ENCODE measurements around the gene COL21A1.

Gene COL21A1

GRCh38 chr6:56073315-56073714 is 174.1 kb downstream of the COL21A1 start:
- H3K36me3 ChIP-seq (ENCODE audit: insufficient read depth, low read length), result no peaks in the 10 kb centered on the region
- peaks cover 10% of the 10 kb centered on the region; the same call in 1 of the 2 replicates for H3K9me3 ChIP-seq (ENCODE audit: insufficient read depth, low read depth, low read length)
- WGBS, result 100% methylated on average over 1 of the region's 1 CpG
- no peaks in the 10 kb centered on the region for H3K4me1 ChIP-seq (ENCODE audit: insufficient read depth, low read length)
- H3K9ac ChIP-seq (ENCODE audit: low read depth, low read length), result no peak overlapping the region
- H3K27me3 ChIP-seq (ENCODE audit: insufficient read depth, low read length), result no peaks in the 10 kb centered on the region
- no peak overlapping the region for H3K4me3 ChIP-seq (ENCODE audit: low read length)
- H3K27ac ChIP-seq (ENCODE audit: low read depth, low read length), result no peak overlapping the region

- no peaks in the 10 kb centered on the region for H3K27me3 ChIP-seq (ENCODE audit: insufficient read depth, low read length)
- WGBS, result 91% methylated on average over 1 of the region's 1 CpG
Observed at GRCh38 chr6:56072856-56073255, 174.5 kb downstream of the COL21A1 start.

GRCh38 chr6:56065408-56065807 is 182.0 kb downstream of the COL21A1 start:
- no peaks in the 10 kb centered on the region for H3K36me3 ChIP-seq (ENCODE audit: insufficient read depth, low read length)
- no peaks in the 10 kb centered on the region for H3K4me1 ChIP-seq (ENCODE audit: insufficient read depth, low read length)
- no peak overlapping the region for H3K27ac ChIP-seq (ENCODE audit: low read depth, low read length)
- no peaks in the 10 kb centered on the region for H3K9me3 ChIP-seq (ENCODE audit: insufficient read depth, low read depth, low read length)
- no peak overlapping the region for H3K4me3 ChIP-seq (ENCODE audit: low read length)
- H3K9ac ChIP-seq (ENCODE audit: low read depth, low read length), result no peak overlapping the region
- no peaks in the 10 kb centered on the region for H3K27me3 ChIP-seq (ENCODE audit: insufficient read depth, low read length)

More at GRCh38 chr6:56072856-56073255, 174.5 kb downstream of the COL21A1 start:
- Histone ChIP-seq H3K9ac (ENCODE audit: low read depth, low read length) (no peak overlapping the region), H3K27ac (ENCODE audit: low read depth, low read length) (no peak overlapping the region), H3K36me3 (ENCODE audit: insufficient read depth, low read length) (no peaks in the 10 kb centered on the region), H3K9me3 (ENCODE audit: insufficient read depth, low read depth, low read length) (peaks cover 10% of the 10 kb centered on the region; the same call in 1 of the 2 replicates), H3K4me1 (ENCODE audit: insufficient read depth, low read length) (no peaks in the 10 kb centered on the region), H3K4me3 (ENCODE audit: low read length) (no peak overlapping the region)

- Histone ChIP-seq H3K27ac (ENCODE audit: low read depth, low read length) (no peak overlapping the region), H3K27me3 (ENCODE audit: insufficient read depth, low read length) (no peaks in the 10 kb centered on the region), H3K36me3 (ENCODE audit: insufficient read depth, low read length) (no peaks in the 10 kb centered on the region), H3K9ac (ENCODE audit: low read depth, low read length) (no peak overlapping the region), H3K4me1 (ENCODE audit: insufficient read depth, low read length) (no peaks in the 10 kb centered on the region), H3K9me3 (ENCODE audit: insufficient read depth, low read depth, low read length) (no peaks in the 10 kb centered on the region), H3K4me3 (ENCODE audit: low read length) (no peak overlapping the region)
- WGBS, result 88% methylated on average over 1 of the region's 1 CpG
Observed at GRCh38 chr6:56062836-56063235, 184.5 kb downstream of the COL21A1 start.

- H3K9ac ChIP-seq (ENCODE audit: low read depth, low read length), result no peak overlapping the region
- H3K4me3 ChIP-seq (ENCODE audit: low read length), result no peak overlapping the region
- no peaks in the 10 kb centered on the region for H3K4me1 ChIP-seq (ENCODE audit: insufficient read depth, low read length)
- H3K36me3 ChIP-seq (ENCODE audit: insufficient read depth, low read length), result no peaks in the 10 kb centered on the region
- no peaks in the 10 kb centered on the region for H3K27me3 ChIP-seq (ENCODE audit: insufficient read depth, low read length)
- H3K27ac ChIP-seq (ENCODE audit: low read depth, low read length), result no peak overlapping the region
- WGBS, result 88% methylated on average over 2 of the region's 2 CpGs
- no peaks in the 10 kb centered on the region for H3K9me3 ChIP-seq (ENCODE audit: insufficient read depth, low read depth, low read length)
Observed at GRCh38 chr6:56058636-56059035, 188.7 kb downstream of the COL21A1 start.

GRCh38 chr6:56055081-56055704 is 192.2 kb downstream of the COL21A1 start:
- Histone ChIP-seq H3K36me3 (ENCODE audit: insufficient read depth, low read length) (no peaks in the 10 kb centered on the region), H3K9me3 (ENCODE audit: insufficient read depth, low read depth, low read length) (no peaks in the 10 kb centered on the region), H3K27me3 (ENCODE audit: insufficient read depth, low read length) (no peaks in the 10 kb centered on the region), H3K9ac (ENCODE audit: low read depth, low read length) (no peak overlapping the region), H3K4me3 (ENCODE audit: low read length) (no peak overlapping the region), H3K4me1 (ENCODE audit: insufficient read depth, low read length) (no peaks in the 10 kb centered on the region), H3K27ac (ENCODE audit: low read depth, low read length) (no peak overlapping the region)
- 98% methylated on average over 7 of the region's 7 CpGs for WGBS

GRCh38 chr6:56051202-56051598 is 196.2 kb downstream of the COL21A1 start:
- H3K27ac ChIP-seq (ENCODE audit: low read depth, low read length), result no peak overlapping the region

GRCh38 chr6:56050530-56051201 is 196.7 kb downstream of the COL21A1 start:
- Histone ChIP-seq H3K27me3 (ENCODE audit: insufficient read depth, low read length) (no peaks in the 10 kb centered on the region), H3K27ac (ENCODE audit: low read depth, low read length) (no peak overlapping the region), H3K4me3 (ENCODE audit: low read length) (no peak overlapping the region), H3K4me1 (ENCODE audit: insufficient read depth, low read length) (no peaks in the 10 kb centered on the region), H3K9ac (ENCODE audit: low read depth, low read length) (no peak overlapping the region), H3K36me3 (ENCODE audit: insufficient read depth, low read length) (no peaks in the 10 kb centered on the region), H3K9me3 (ENCODE audit: insufficient read depth, low read depth, low read length) (no peaks in the 10 kb centered on the region)
- 95% methylated on average over 3 of the region's 3 CpGs for WGBS

More at GRCh38 chr6:56051202-56051598, 196.2 kb downstream of the COL21A1 start:
- no peaks in the 10 kb centered on the region for H3K36me3 ChIP-seq (ENCODE audit: insufficient read depth, low read length)
- H3K9me3 ChIP-seq (ENCODE audit: insufficient read depth, low read depth, low read length), result no peaks in the 10 kb centered on the region
- no peak overlapping the region for H3K9ac ChIP-seq (ENCODE audit: low read depth, low read length)
- no peaks in the 10 kb centered on the region for H3K4me1 ChIP-seq (ENCODE audit: insufficient read depth, low read length)
- no peak overlapping the region for H3K4me3 ChIP-seq (ENCODE audit: low read length)
- H3K27me3 ChIP-seq (ENCODE audit: insufficient read depth, low read length), result no peaks in the 10 kb centered on the region

GRCh38 chr6:56048601-56049000 is 198.8 kb downstream of the COL21A1 start:
- H3K4me3 ChIP-seq (ENCODE audit: low read length), result no peak overlapping the region
- no peaks in the 10 kb centered on the region for H3K36me3 ChIP-seq (ENCODE audit: insufficient read depth, low read length)
- H3K27ac ChIP-seq (ENCODE audit: low read depth, low read length), result no peak overlapping the region
- no peaks in the 10 kb centered on the region for H3K4me1 ChIP-seq (ENCODE audit: insufficient read depth, low read length)
- 100% methylated on average over 1 of the region's 4 CpGs for WGBS
- H3K27me3 ChIP-seq (ENCODE audit: insufficient read depth, low read length), result no peaks in the 10 kb centered on the region
- no peaks in the 10 kb centered on the region for H3K9me3 ChIP-seq (ENCODE audit: insufficient read depth, low read depth, low read length)
- no peak overlapping the region for H3K9ac ChIP-seq (ENCODE audit: low read depth, low read length)

- 83% methylated on average over 1 of the region's 2 CpGs for WGBS
- Histone ChIP-seq H3K36me3 (ENCODE audit: insufficient read depth, low read length) (no peaks in the 10 kb centered on the region), H3K4me3 (ENCODE audit: low read length) (no peak overlapping the region), H3K9me3 (ENCODE audit: insufficient read depth, low read depth, low read length) (no peaks in the 10 kb centered on the region), H3K4me1 (ENCODE audit: insufficient read depth, low read length) (no peaks in the 10 kb centered on the region), H3K27me3 (ENCODE audit: insufficient read depth, low read length) (no peaks in the 10 kb centered on the region), H3K27ac (ENCODE audit: low read depth, low read length) (no peak overlapping the region), H3K9ac (ENCODE audit: low read depth, low read length) (no peak overlapping the region)
Observed at GRCh38 chr6:56047931-56048540, 199.3 kb downstream of the COL21A1 start.

- 94% methylated on average over 6 of the region's 7 CpGs for WGBS
- Histone ChIP-seq H3K27ac (ENCODE audit: low read depth, low read length) (no peak overlapping the region), H3K4me1 (ENCODE audit: insufficient read depth, low read length) (no peaks in the 10 kb centered on the region), H3K9ac (ENCODE audit: low read depth, low read length) (no peak overlapping the region), H3K27me3 (ENCODE audit: insufficient read depth, low read length) (no peaks in the 10 kb centered on the region), H3K4me3 (ENCODE audit: low read length) (no peak overlapping the region), H3K36me3 (ENCODE audit: insufficient read depth, low read length) (no peaks in the 10 kb centered on the region), H3K9me3 (ENCODE audit: insufficient read depth, low read depth, low read length) (no peaks in the 10 kb centered on the region)
Observed at GRCh38 chr6:56046576-56046975, 200.8 kb downstream of the COL21A1 start.
